ENCODE results near the gene GDF2. TPM values are rescaled to one million over a fixed set of nuclear protein-coding genes. Genes with fewer than 3 reads are reported as not detected.
A peak's percentile ranks its signal among the peaks of the same experiment; 100 is the strongest.

The GDF2 gene
- total RNA-seq, 1 experiment from 2014 or later: not detected

DNA sequence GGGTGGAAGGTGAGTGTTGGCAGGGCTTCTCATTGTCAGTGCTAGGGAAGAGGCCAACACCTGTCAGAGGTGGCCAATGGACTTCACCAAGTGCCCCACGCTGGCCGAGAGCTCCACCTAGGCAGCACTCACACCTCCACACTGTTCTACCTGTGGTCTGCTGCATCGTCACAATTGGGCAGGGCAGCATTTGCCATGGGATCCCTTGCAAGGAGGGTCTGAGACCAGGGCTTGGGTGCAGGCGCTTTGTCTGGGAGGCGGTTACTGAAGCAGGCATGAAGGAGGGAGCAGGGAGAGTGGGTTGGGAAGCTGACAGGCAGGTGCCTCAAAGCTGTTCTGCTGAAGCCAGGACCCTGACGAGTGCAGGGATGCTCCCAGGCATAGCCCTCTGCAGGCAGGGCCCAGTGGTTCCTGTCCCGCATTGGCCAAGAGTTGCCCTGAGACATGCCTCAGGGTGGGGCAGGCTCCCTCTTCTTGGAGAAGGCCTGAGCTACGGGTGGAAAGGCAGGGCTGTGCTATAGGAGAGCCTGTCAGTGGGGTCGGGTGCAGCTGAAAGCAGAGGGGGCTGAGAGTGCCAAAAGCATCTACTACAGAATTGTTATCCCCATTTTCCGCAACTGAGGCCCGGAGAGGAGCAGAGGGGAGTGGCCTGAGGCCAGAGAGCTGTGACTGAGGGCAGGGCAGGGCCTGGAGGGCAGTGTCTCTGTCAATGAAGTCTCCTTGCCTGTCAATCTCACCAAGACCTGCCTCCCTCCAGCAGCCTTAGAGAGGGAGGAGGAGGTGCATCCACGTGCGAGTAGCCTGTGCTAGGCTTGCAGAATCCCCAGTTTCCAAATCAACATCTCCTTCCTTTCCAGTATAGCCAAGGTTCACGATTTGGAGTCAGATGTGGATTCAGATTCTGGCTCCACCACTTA, 29.9 kb downstream of the GDF2 start:
- H3K27ac Mint-ChIP-seq: peak overlapping the region in 1 of 3 experiments; percentile 47; a peak in 1 of 7 replicates
- Histone ChIP-seq H3K27ac (ENCODE audit: insufficient read length, low read depth, low read length) (no peak overlapping the region), H3K4me1 (ENCODE audit: insufficient read depth, low read length) (no peaks in the 10 kb centered on the region), H2BK5ac (ENCODE audit: insufficient read length, low read length) (no peak overlapping the region), H3K4me2 (ENCODE audit: insufficient read depth, insufficient read length, low read length) (no peak overlapping the region), H4K8ac (replicated peaks; ENCODE audit: insufficient read length, low read depth, low read length) (no peak overlapping the region), H3K79me1 (ENCODE audit: insufficient read depth, low read depth, low read length, poor library complexity, severe bottlenecking) (no peaks in the 10 kb centered on the region), H2BK12ac (ENCODE audit: insufficient read length, low read depth, low read length) (no peak overlapping the region), H2BK15ac (ENCODE audit: low read depth, low read length) (no peak overlapping the region), H4K91ac (ENCODE audit: insufficient read length, low read depth, low read length) (no peak overlapping the region), H3K23me2 (ENCODE audit: insufficient read length, low read depth, low read length, poor library complexity, severe bottlenecking) (no peaks in the 10 kb centered on the region), H3K4ac (ENCODE audit: low read depth, low read length) (no peak overlapping the region), H2BK120ac (ENCODE audit: low read depth, low read length, poor library complexity, severe bottlenecking) (no peak overlapping the region), H4K20me1 (ENCODE audit: control insufficient read depth, insufficient read depth, insufficient read length) (no peaks in the 10 kb centered on the region), H3K18ac (ENCODE audit: insufficient read length, low read depth, low read length) (no peak overlapping the region), H3K9me3 (ENCODE audit: control insufficient read depth, low read depth, low read length) (no peaks in the 10 kb centered on the region), H3K27me3 (ENCODE audit: insufficient read depth, low read length) (no peaks in the 10 kb centered on the region), H3K14ac (ENCODE audit: insufficient read depth, low read length) (no peak overlapping the region), H2AK5ac (ENCODE audit: insufficient read length, low read length) (no peak overlapping the region), H2AFZ (ENCODE audit: low read length) (no peak overlapping the region), H3K9ac (ENCODE audit: extremely low read depth, insufficient read length, low read length) (no peak overlapping the region), H3T11ph (ENCODE audit: low read length) (no peak overlapping the region), H2BK20ac (ENCODE audit: low read depth, low read length, poor library complexity, severe bottlenecking) (no peak overlapping the region), H4K5ac (ENCODE audit: insufficient read length, low read depth, low read length) (no peak overlapping the region), H3K79me2 (ENCODE audit: insufficient read depth, low read length) (no peaks in the 10 kb centered on the region), H3K23ac (ENCODE audit: insufficient read length, low read depth, low read length) (no peak overlapping the region), H3K56ac (ENCODE audit: insufficient read length, low read depth, low read length) (no peak overlapping the region)
- no peaks in the 10 kb centered on the region; the same call in none of the 2 replicates for H3K27me3 Mint-ChIP-seq (ENCODE audit: low read depth)
- no peaks in the 10 kb centered on the region for H3K4me1 Mint-ChIP-seq
- TF ChIP-seq, protein P1, sequence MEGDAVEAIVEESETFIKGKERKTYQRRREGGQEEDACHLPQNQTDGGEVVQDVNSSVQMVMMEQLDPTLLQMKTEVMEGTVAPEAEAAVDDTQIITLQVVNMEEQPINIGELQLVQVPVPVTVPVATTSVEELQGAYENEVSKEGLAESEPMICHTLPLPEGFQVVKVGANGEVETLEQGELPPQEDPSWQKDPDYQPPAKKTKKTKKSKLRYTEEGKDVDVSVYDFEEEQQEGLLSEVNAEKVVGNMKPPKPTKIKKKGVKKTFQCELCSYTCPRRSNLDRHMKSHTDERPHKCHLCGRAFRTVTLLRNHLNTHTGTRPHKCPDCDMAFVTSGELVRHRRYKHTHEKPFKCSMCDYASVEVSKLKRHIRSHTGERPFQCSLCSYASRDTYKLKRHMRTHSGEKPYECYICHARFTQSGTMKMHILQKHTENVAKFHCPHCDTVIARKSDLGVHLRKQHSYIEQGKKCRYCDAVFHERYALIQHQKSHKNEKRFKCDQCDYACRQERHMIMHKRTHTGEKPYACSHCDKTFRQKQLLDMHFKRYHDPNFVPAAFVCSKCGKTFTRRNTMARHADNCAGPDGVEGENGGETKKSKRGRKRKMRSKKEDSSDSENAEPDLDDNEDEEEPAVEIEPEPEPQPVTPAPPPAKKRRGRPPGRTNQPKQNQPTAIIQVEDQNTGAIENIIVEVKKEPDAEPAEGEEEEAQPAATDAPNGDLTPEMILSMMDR (conservative IDR thresholded peaks at IDR 0.05): no peak
- WGBS (ENCODE audit: extremely low coverage, insufficient read length, low lambda C conversion rate): no CpG with 5 or more reads among the region's 14 CpGs
- H3K4me3 Mint-ChIP-seq: no peak overlapping the region
- H3K9me3 Mint-ChIP-seq: no peaks in the 10 kb centered on the region
- no peaks in the 10 kb centered on the region for H3K36me3 Mint-ChIP-seq (ENCODE audit: insufficient read depth in 1 of 3, low read depth in 3 of 3)
- peak; percentile 44 for DNase-seq
